Lung (tissue), 12 donors: ENCODE measurements around the gene BCOR. TPM values are rescaled to one million over a fixed set of nuclear protein-coding genes. Genes with fewer than 3 reads are reported as not detected.

Experiments used
- ATAC-seq: fragments of 200-7000 bp; cut with Tn5 transposase; one replicate; pipeline ENCODE4 v1.9.1; 2020; ENCODE audit warnings: moderate number of reproducible peaks; ENCODE audit not compliant: insufficient read depth, low FRiP score
- DNase-seq, 3 donors: peaks; one replicate each; pipeline ENCODE4 v3.0.0-alpha.2; 2013 to 2017
- H3K27ac ChIP-seq, 2 donors: one replicate each; pipeline ENCODE4 v1.5.1; 2013; ENCODE audit warnings: mild to moderate bottlenecking in 2 of 2, moderate library complexity in 2 of 2, control low read depth in 1 of 2, inconsistent platforms in 1 of 2, low read depth in 1 of 2, low read length in 1 of 2
- H3K27me3 ChIP-seq, 3 donors: one replicate each; pipeline ENCODE4 v1.5.1; 2013; ENCODE audit warnings: low read length in 2 of 3; ENCODE audit not compliant: control insufficient read depth in 3 of 3, insufficient read depth in 3 of 3
- H3K36me3 ChIP-seq, 4 donors: one replicate each; pipeline ENCODE4 v1.5.1; 2013; ENCODE audit warnings: low read length in 4 of 4, mild to moderate bottlenecking in 1 of 4, moderate library complexity in 1 of 4; ENCODE audit not compliant: control insufficient read depth in 4 of 4, insufficient read depth in 4 of 4
- H3K4me1 ChIP-seq, 5 donors: one replicate each; pipeline ENCODE4 v1.5.1; 2013; ENCODE audit warnings: low read length in 5 of 5, mild to moderate bottlenecking in 2 of 5, moderate library complexity in 1 of 5; ENCODE audit not compliant: control insufficient read depth in 5 of 5, insufficient read depth in 5 of 5
- H3K4me3 ChIP-seq: one replicate; pipeline ENCODE4 v1.5.1; 2013; ENCODE audit warnings: mild to moderate bottlenecking, control low read depth, moderate library complexity
- H3K9ac ChIP-seq, 2 donors: one replicate each; pipeline ENCODE4 v1.5.1; 2013; ENCODE audit warnings: low read length in 2 of 2, control low read depth in 1 of 2; ENCODE audit not compliant: insufficient read depth in 1 of 2
- H3K9me3 ChIP-seq, 4 donors: one replicate each; pipeline ENCODE4 v1.5.1; 2013; ENCODE audit warnings: low read length in 3 of 4, mild to moderate bottlenecking in 1 of 4, moderate library complexity in 1 of 4; ENCODE audit not compliant: control insufficient read depth in 4 of 4, insufficient read depth in 3 of 4
- CTCF ChIP-seq: IDR thresholded peaks from 2 replicates; pipeline ENCODE4 v1.5.1; 2012; ENCODE audit warnings: mild to moderate bottlenecking; ENCODE audit errors: control extremely low read depth, extremely low read depth
- WGBS, 2 donors: extraction: QIAGEN DNeasy Blood & Tissue Kit; methylation state at CpG; one replicate each; pipeline ENCODE4 v1.1.7; 2013; 5-methylcytosine and 5-hydroxymethylcytosine counted together
- polyA plus RNA-seq, 2 donors: library from polyadenylated mRNA; stranded (reverse); fragments of 200-250 nt; gene quantifications; one replicate each; pipeline ENCODE4 v1.2.1, GENCODE V29; 2013
- total RNA-seq, 2 donors: library from RNA; depleted of rRNA in 1 of 2; stranded (reverse); fragments of >200 nt in 1 of 2; gene quantifications; one replicate each; pipeline ENCODE4 v1.2.1, GENCODE V29; 2014 to 2021
- donor health status: control.
- donor health status: control.
- donor health status: Bipolar disorder and iron deficiency.
- donor health status: healthy.
- donor health status: DM: yes; HTN: yes; CAD: no.

The BCOR gene
- total and polyA plus RNA-seq, 4 donors: 10.8 to 67.2 (median 15.9) TPM

- H3K36me3 ChIP-seq: no peaks in the 10 kb centered on the region
- no peak overlapping the region for H3K27ac ChIP-seq
- WGBS, 2 donors: 92 to 93% methylated on average over 3 of the region's 3 CpGs
- no peak for DNase-seq
- peaks cover 0 to 20% (median 16%) of the 10 kb centered on the region in 3 donors for H3K27me3 ChIP-seq
- H3K9ac ChIP-seq: no peak overlapping the region
- H3K4me1 ChIP-seq: peaks cover 0 to 11% (median 0%) of the 10 kb centered on the region in 5 donors
- ATAC-seq: no peak
- H3K4me3 ChIP-seq: no peak overlapping the region
- no peak for TF ChIP-seq CTCF
- H3K9me3 ChIP-seq: peaks cover 0 to 1% (median 0%) of the 10 kb centered on the region in 4 donors
Measured at GRCh38 chrX:40112996-40113395, 15.2 kb upstream of the BCOR start.

GRCh38 chrX:40111868-40112267, 14.1 kb upstream of the BCOR start:
- Histone ChIP-seq H3K4me3 (no peak overlapping the region), H3K27ac (no peak overlapping the region), H3K36me3 (no peaks in the 10 kb centered on the region), H3K9ac (no peak overlapping the region), H3K4me1 (peaks cover 0 to 22% (median 9%) of the 10 kb centered on the region in 5 donors), H3K27me3 (peaks cover 11 to 20% (median 19%) of the 10 kb centered on the region in 3 donors), H3K9me3 (peaks cover 0 to 8% (median 0%) of the 10 kb centered on the region in 4 donors)
- TF ChIP-seq CTCF: no peak
- 59 to 100% methylated on average over 1 to 4 of the region's 4 CpGs for WGBS, 2 donors
- no peak for DNase-seq
- ATAC-seq: no peak

GRCh38 chrX:40109288-40110008, 11.7 kb upstream of the BCOR start:
- H3K27me3 ChIP-seq: peaks cover 13 to 24% (median 20%) of the 10 kb centered on the region in 3 donors
- H3K4me1 ChIP-seq: peaks cover 0 to 31% (median 10%) of the 10 kb centered on the region in 5 donors
- H3K36me3 ChIP-seq: no peaks in the 10 kb centered on the region
- peak; percentile 68 to 78 (median 70) for DNase-seq
- TF ChIP-seq CTCF: no peak
- H3K4me3 ChIP-seq: peak overlapping the region; percentile 40
- peak overlapping the region; percentile 77 to 98 for H3K27ac ChIP-seq
- H3K9me3 ChIP-seq: peaks cover 0 to 10% (median 0%) of the 10 kb centered on the region in 4 donors
- no peak for ATAC-seq
- WGBS, 2 donors: 0 to 5% methylated on average over 14 to 84 of the region's 84 CpGs
- peak overlapping the region in 1 of 2 donors; percentile 47 for H3K9ac ChIP-seq

- peak overlapping the region; percentile 77 to 98 for H3K27ac ChIP-seq
- peaks cover 0 to 10% (median 0%) of the 10 kb centered on the region in 4 donors for H3K9me3 ChIP-seq
- no peak for TF ChIP-seq CTCF
- H3K36me3 ChIP-seq: no peaks in the 10 kb centered on the region
- DNase-seq (peak; percentile 78 to 87 (median 83)), ATAC-seq (peak; percentile 45)
- H3K4me1 ChIP-seq: peaks cover 0 to 33% (median 10%) of the 10 kb centered on the region in 5 donors
- H3K9ac ChIP-seq: no peak overlapping the region
- peak overlapping the region; percentile 40 for H3K4me3 ChIP-seq
- peaks cover 13 to 28% (median 21%) of the 10 kb centered on the region in 3 donors for H3K27me3 ChIP-seq
- whole genome bisulfite sequencing, 2 donors: 0 to 6% methylated on average over 6 to 48 of the region's 48 CpGs
Measured at GRCh38 chrX:40108959-40109287, 11.2 kb upstream of the BCOR start.
